ENCODE results near the gene ANO9.
"Not testable (repeated sequence)": the region's sequence is repeated elsewhere in the genome, so short reads cannot be mapped to it uniquely, and the experiment has no call there.

Gene ANO9

GRCh38 chr11:434496-434895, 7.3 kb downstream of the ANO9 start:
- DNase-seq (ENCODE audit: low spot score) = no peak

GRCh38 chr11:433641-434040, 8.2 kb downstream of the ANO9 start:
- no peak for DNase-seq (ENCODE audit: low spot score)

GRCh38 chr11:433111-433510, 8.7 kb downstream of the ANO9 start:
- DNase-seq (ENCODE audit: low spot score) = no peak

- no peak for DNase-seq (ENCODE audit: low spot score)
Observed at GRCh38 chr11:432501-433100, 9.2 kb downstream of the ANO9 start.

DNA sequence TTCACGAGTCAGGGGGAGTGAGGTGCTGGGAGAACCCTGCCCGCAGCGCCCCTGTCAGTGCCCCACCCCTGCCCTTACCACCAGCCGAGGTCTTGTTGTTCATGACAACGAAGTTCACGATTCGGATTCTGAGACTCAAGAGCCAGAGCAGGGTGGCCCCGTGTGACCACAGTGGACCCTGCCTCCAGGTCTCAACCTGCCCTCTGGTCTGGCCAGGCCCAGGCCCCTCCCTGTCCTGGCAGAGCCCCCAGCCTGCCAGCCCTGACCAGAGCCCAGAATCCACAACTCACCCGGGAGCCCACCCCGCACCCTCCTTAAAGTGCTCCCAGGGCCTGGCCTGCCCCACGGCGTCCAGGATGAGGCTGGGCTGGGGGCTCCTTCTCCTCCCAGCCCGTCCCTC, 9.9 kb downstream of the ANO9 start:
- DNase-seq (ENCODE audit: low spot score) = no peak

DNA sequence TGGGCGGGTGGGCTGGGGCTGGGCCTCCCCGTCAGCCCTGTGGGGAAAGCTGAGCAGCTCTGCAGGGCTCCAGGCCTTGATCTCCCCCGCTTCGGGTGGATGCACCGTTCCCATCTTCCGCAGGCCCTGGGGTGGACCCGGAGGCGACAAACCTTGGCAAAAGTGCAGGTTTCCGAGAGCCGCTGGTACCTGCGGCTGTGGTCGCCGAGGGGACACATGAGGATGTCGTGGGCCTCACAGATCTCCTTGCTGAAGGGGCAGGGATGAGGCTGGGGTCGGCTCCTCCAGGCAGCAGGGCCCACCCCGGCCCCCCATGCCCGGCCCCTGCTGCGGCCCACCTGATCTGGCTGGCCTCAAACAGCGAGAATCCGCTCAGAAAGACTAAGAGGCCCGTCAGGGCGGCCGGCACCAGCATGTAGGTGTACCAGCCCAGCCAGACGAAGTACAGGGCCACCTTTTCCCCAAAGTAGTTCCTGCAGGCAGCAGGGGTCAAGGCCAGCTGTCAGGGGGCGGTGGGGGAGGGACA, 11.8 kb downstream of the ANO9 start:
- no peak for DNase-seq (ENCODE audit: low spot score)

DNA sequence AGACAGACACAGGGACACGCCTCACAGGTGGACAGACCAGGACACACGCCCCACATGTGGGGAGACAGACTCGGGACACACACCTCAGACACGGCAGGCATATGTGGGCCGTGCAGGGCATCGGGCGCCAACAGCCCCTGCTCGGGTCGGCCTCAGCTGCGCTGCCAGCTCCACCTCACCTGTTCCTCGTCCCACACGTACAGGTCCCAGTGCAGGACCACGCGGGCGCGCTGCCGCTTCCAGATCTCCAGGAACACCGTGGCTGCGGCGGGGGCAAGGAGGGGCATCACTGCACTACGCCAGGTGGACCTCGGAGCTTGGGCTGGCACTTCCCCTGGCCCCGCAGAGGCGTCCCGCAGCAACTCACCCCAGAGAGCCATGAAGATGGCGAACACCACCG, 12.4 kb downstream of the ANO9 start:
- no peak for DNase-seq (ENCODE audit: low spot score)

DNA sequence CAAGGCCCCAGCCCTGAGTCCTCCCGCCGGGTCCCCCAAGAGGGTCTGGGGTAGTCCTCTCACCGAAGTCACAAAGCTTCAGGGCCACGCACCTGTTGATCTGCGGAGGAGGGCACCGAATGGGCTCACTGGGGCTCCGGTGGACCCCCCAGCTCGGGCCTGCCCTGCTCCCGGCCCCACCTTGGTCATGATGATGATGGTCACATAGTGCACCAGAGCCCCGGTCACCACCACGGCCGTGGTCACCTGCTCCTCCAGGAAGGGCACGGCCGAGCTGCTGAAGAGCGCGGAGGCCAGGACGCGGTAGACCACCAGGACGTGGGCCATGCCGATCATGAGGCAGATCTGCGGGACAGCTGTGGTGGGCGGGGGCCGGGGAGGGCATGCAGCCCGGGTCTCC, 13.5 kb downstream of the ANO9 start:
- no peak for DNase-seq (ENCODE audit: low spot score)

GRCh38 chr11:426851-427250, 15.0 kb downstream of the ANO9 start:
- DNase-seq (ENCODE audit: low spot score) = no peak

- no peak for DNase-seq (ENCODE audit: low spot score)
Observed at GRCh38 chr11:425301-425700, 16.5 kb downstream of the ANO9 start.

- not testable (repeated sequence) for DNase-seq (ENCODE audit: low spot score)
Observed at GRCh38 chr11:424766-425165, 17.0 kb downstream of the ANO9 start.

- DNase-seq (ENCODE audit: low spot score) = no peak
Observed at GRCh38 chr11:424232-424631, 17.6 kb downstream of the ANO9 start.

GRCh38 chr11:422249-422656, 19.6 kb downstream of the ANO9 start:
- no peak for DNase-seq (ENCODE audit: low spot score)

- DNase-seq (ENCODE audit: low spot score) = no peak
Observed at GRCh38 chr11:420911-421321, 20.9 kb downstream of the ANO9 start.

- DNase-seq (ENCODE audit: low spot score) = no peak
Observed at GRCh38 chr11:420054-420910, 21.5 kb downstream of the ANO9 start.

DNA sequence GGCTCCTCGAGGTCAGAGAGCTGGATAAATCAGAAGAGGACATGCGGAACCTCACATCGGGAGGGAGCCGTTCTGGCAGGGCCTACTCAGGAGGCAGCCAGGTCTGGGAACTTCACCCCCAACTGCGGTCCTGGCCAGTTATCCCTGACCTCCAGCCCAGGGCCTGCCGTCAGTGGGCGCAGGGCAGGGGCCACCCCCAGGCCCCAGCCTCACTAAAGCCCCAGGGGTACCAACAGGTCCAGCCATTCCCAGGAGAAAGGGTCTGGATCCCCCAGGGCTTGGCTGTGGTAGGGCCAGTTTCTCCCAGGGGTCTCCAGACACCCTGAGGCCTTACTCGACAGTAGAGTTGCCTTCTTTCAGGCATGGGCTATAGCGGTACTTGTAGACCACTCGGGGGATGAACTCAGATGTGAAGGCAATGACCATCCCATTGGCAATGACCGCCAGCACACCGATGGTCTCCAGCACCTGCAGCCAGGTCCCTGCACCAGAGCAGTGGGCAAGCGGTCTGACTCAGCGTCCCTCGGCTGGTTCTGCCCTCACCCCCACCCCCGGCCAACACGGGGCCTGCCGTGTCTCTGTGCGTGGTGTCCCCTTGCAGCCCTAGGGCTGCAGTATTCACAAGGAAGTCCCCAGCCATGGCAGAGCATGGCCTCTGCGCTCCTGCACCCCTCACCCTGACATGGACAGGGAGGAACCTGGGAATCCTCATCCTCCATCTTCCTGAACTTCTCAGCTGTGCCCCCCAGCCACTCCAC, 22.4 kb downstream of the ANO9 start:
- no peak for DNase-seq (ENCODE audit: low spot score)

- no peak for DNase-seq (ENCODE audit: low spot score)
Observed at GRCh38 chr11:418343-419247, 23.2 kb downstream of the ANO9 start.

DNA sequence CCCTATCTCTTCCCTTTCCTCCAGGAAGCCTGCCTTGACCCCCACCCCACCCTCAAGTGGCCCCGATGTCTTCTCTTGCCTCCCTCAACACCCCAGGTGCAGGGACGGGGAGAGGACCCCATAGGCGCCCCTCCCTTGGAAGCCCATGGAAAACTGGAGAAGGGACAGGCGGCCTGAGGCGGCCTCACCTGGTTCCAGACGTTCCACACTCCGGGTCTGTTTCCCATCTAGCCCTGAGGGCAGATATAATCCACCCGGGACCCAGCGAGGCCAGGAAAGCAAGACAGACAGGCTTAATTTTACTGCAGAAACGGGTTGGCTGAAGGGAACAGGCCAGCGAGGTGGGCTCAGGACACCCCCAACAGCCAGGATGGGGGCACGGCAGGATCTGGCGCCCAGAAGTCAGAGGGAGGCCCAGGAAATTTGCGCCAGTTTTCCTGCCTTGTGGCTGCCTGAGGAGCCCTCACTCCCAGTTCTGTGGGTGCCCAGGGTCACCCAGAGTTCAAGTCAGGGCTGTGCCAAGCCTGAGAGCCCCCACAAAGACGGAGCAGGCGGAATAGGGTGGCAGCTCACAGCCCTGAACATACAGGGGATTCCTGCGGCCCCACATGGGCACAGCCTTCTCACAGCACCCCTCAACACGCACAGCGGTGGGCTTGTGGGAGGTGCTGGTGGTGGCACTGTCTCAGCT, 24.0 kb downstream of the ANO9 start:
- DNase-seq (ENCODE audit: low spot score) = no peak

- DNase-seq (ENCODE audit: low spot score) = no peak
Observed at GRCh38 chr11:416757-417621, 24.8 kb downstream of the ANO9 start.
